8988T (cell line): ENCODE measurements around the gene CDH26.
A peak's percentile ranks its signal among the peaks of the same experiment; 100 is the strongest.

Source experiments
- DNase-seq: peaks from one replicate; pipeline ENCODE4 v3.0.0; 2011

CDH26 gene

GRCh38 chr20:60050193-60050947 lies 92.1 kb downstream of the CDH26 start:
- DNase-seq, result no peak

- DNase-seq, result no peak
Observed at GRCh38 chr20:60051911-60052310, 93.7 kb downstream of the CDH26 start.

- DNase-seq, result no peak
Observed at GRCh38 chr20:60052322-60052721, 94.1 kb downstream of the CDH26 start.

- no peak for DNase-seq
Observed at GRCh38 chr20:60053125-60053817, 95.0 kb downstream of the CDH26 start.

GRCh38 chr20:60053818-60054190 lies 95.6 kb downstream of the CDH26 start:
- no peak for DNase-seq

- no peak for DNase-seq
Observed at GRCh38 chr20:60054716-60055634, 96.8 kb downstream of the CDH26 start.

GRCh38 chr20:60055740-60056139 lies 97.5 kb downstream of the CDH26 start:
- no peak for DNase-seq

GRCh38 chr20:60056407-60057122 lies 98.3 kb downstream of the CDH26 start:
- DNase-seq, result no peak

- peak; percentile 58 for DNase-seq
Observed at GRCh38 chr20:60057123-60057865, 99.1 kb downstream of the CDH26 start.

GRCh38 chr20:60057866-60058807 lies 99.9 kb downstream of the CDH26 start:
- DNase-seq, result no peak

- no peak for DNase-seq
Observed at GRCh38 chr20:60058879-60059278, 100.7 kb downstream of the CDH26 start.

- DNase-seq, result no peak
Observed at GRCh38 chr20:60060006-60060557, 101.9 kb downstream of the CDH26 start.

GRCh38 chr20:60060593-60060992 lies 102.4 kb downstream of the CDH26 start:
- no peak for DNase-seq

GRCh38 chr20:60062431-60063047 lies 104.3 kb downstream of the CDH26 start:
- no peak for DNase-seq

- no peak for DNase-seq
Observed at GRCh38 chr20:60063048-60063451, 104.8 kb downstream of the CDH26 start.

GRCh38 chr20:60063739-60064380 lies 105.6 kb downstream of the CDH26 start:
- no peak for DNase-seq
